HG03565 (cell line): ENCODE data around the gene SLC35A2.

ENCODE experiments used
- ATAC-seq: cut with Tn5 transposase; IDR thresholded peaks from one replicate; pipeline ENCODE4 v1.9.1; 2021; ENCODE audit warnings: mild to moderate bottlenecking, moderate library complexity; ENCODE audit not compliant: unreplicated experiment

SLC35A2 gene

GRCh38 chrX:48911412-48912182 lies at the start of gene SLC35A2:
Gene SLC35A2, minus strand, starts transcription at chrX:48911646. Its CDS starts 10 bp downstream, at chrX:48911636.
- ATAC-seq: peak; percentile 37

- no peak for ATAC-seq
These were observed 48.8 kb upstream of the SLC35A2 start for GRCh38 chrX:48960291-48960690.

GRCh38 chrX:48958635-48959094 lies 47.2 kb upstream of the SLC35A2 start:
- no peak for ATAC-seq

- ATAC-seq: peak; percentile 79
These were observed 46.6 kb upstream of the SLC35A2 start for GRCh38 chrX:48957827-48958634.

- ATAC-seq: peak; percentile 22
These were observed 46.0 kb upstream of the SLC35A2 start, which contains the start of gene OTUD5 for GRCh38 chrX:48957477-48957826. Gene OTUD5, minus strand, starts transcription at chrX:48957607. Its CDS starts 37 bp downstream, at chrX:48957570.

- ATAC-seq: no peak
These were observed 45.4 kb upstream of the SLC35A2 start for GRCh38 chrX:48956728-48957414.

GRCh38 chrX:48948589-48948988 lies 37.1 kb upstream of the SLC35A2 start:
- ATAC-seq: no peak

- no peak for ATAC-seq
These were observed 34.3 kb upstream of the SLC35A2 start for GRCh38 chrX:48945517-48946348.

GRCh38 chrX:48942895-48943294 lies 31.4 kb upstream of the SLC35A2 start:
- ATAC-seq: no peak

- ATAC-seq: no peak
These were observed 29.0 kb upstream of the SLC35A2 start for GRCh38 chrX:48940404-48940955.

- no peak for ATAC-seq
These were observed 28.2 kb upstream of the SLC35A2 start for GRCh38 chrX:48939524-48940228.

- peak; percentile 40 for ATAC-seq
These were observed 27.4 kb upstream of the SLC35A2 start for GRCh38 chrX:48938721-48939425.

- ATAC-seq: peak; percentile 37
These were observed 25.8 kb upstream of the SLC35A2 start for GRCh38 chrX:48937054-48937907.

GRCh38 chrX:48936429-48937053 lies 25.1 kb upstream of the SLC35A2 start:
- ATAC-seq: no peak

GRCh38 chrX:48935301-48935670 lies 23.8 kb upstream of the SLC35A2 start:
- ATAC-seq: no peak

- ATAC-seq: no peak
These were observed 23.3 kb upstream of the SLC35A2 start for GRCh38 chrX:48934581-48935300.

GRCh38 chrX:48933757-48934156 lies 22.3 kb upstream of the SLC35A2 start:
- no peak for ATAC-seq
